Measurements from ENCODE around the gene GPR157. TPM values are rescaled to one million over a fixed set of nuclear protein-coding genes. Genes with fewer than 3 reads are reported as not detected.

The GPR157 gene
- total and polyA plus RNA-seq, 8 donors: 0.15 to 16.5 (median 4.5) TPM

- H3K4me3 ChIP-seq: no peak overlapping the region
- no peaks in the 10 kb centered on the region for H3K9me3 ChIP-seq
- H3K36me3 ChIP-seq: peaks cover 4 to 37% (median 31%) of the 10 kb centered on the region in 4 donors
- no peak overlapping the region for H3K27ac ChIP-seq
- 38 to 67% (median 42%) methylated on average over 9 to 18 of the region's 18 CpGs for WGBS, 5 donors
- intact Hi-C loops (cut with DNase I; ENCODE audit: low total_unique reads): no loop called here
- H3K27me3 ChIP-seq: no peaks in the 10 kb centered on the region
- peaks cover 0 to 18% (median 7%) of the 10 kb centered on the region in 4 donors for H3K4me1 ChIP-seq
- DNase-seq: peak; percentile 91 to 95
- TF ChIP-seq POLR2AphosphoS5 (IDR thresholded peaks at IDR 0.05): peak in 1 of 3 donors; percentile 41
- TF ChIP-seq EP300 (IDR thresholded peaks at IDR 0.05): no peak
- TF ChIP-seq CTCF (IDR thresholded peaks at IDR 0.05): peak in 5 of 7 experiments; percentile 49 to 94 (median 89)
- no peak for TF ChIP-seq POLR2A (IDR thresholded peaks at IDR 0.05)
These were observed 18.1 kb downstream of the GPR157 start for GRCh38 chr1:9110669-9111356.

GRCh38 chr1:9108056-9108665 lies 20.7 kb downstream of the GPR157 start:
- 89 to 95% (median 94%) methylated on average over 12 of the region's 12 CpGs for WGBS, 5 donors
- TF ChIP-seq CTCF (IDR thresholded peaks at IDR 0.05) (no peak), POLR2AphosphoS5 (IDR thresholded peaks at IDR 0.05) (no peak), POLR2A (IDR thresholded peaks at IDR 0.05) (no peak), EP300 (IDR thresholded peaks at IDR 0.05) (no peak)
- intact Hi-C loops (cut with DNase I; ENCODE audit: low total_unique reads): loop anchor here (5.0 kb wide), 1 partner anchor 89 kb away; no protein-coding TSS in a partner anchor
- H3K4me3 ChIP-seq: no peak overlapping the region
- no peak for DNase-seq
- H3K27me3 ChIP-seq: no peaks in the 10 kb centered on the region
- peaks cover 0 to 10% (median 7%) of the 10 kb centered on the region in 4 donors for H3K4me1 ChIP-seq
- H3K9me3 ChIP-seq: no peaks in the 10 kb centered on the region
- no peak overlapping the region for H3K27ac ChIP-seq
- H3K36me3 ChIP-seq: peaks cover 12 to 62% (median 55%) of the 10 kb centered on the region in 4 donors

- TF ChIP-seq CTCF (IDR thresholded peaks at IDR 0.05) (no peak), EP300 (IDR thresholded peaks at IDR 0.05) (no peak), POLR2AphosphoS5 (IDR thresholded peaks at IDR 0.05) (no peak), POLR2A (IDR thresholded peaks at IDR 0.05) (no peak)
- intact Hi-C loops (cut with DNase I; ENCODE audit: low total_unique reads): loop anchor here (5.0 kb wide), 1 partner anchor 90 kb away; no protein-coding TSS in a partner anchor
- no peaks in the 10 kb centered on the region for H3K27me3 ChIP-seq
- H3K36me3 ChIP-seq: peaks cover 15 to 71% (median 61%) of the 10 kb centered on the region in 4 donors
- H3K4me3 ChIP-seq: no peak overlapping the region
- no peak for DNase-seq
- 53 to 71% (median 67%) methylated on average over 4 of the region's 4 CpGs for whole genome bisulfite sequencing, 5 donors
- peaks cover 0 to 10% (median 7%) of the 10 kb centered on the region in 4 donors for H3K4me1 ChIP-seq
- H3K9me3 ChIP-seq: no peaks in the 10 kb centered on the region
- no peak overlapping the region for H3K27ac ChIP-seq
These were observed 21.8 kb downstream of the GPR157 start for GRCh38 chr1:9107136-9107535.

GRCh38 chr1:9106286-9106685 lies 22.6 kb downstream of the GPR157 start:
- TF ChIP-seq POLR2AphosphoS5 (IDR thresholded peaks at IDR 0.05) (no peak), CTCF (IDR thresholded peaks at IDR 0.05) (no peak), POLR2A (IDR thresholded peaks at IDR 0.05) (no peak), EP300 (IDR thresholded peaks at IDR 0.05) (no peak)
- H3K4me3 ChIP-seq: no peak overlapping the region
- DNase-seq: no peak
- WGBS, 5 donors: 92 to 95% (median 94%) methylated on average over 14 of the region's 14 CpGs
- no peaks in the 10 kb centered on the region for H3K9me3 ChIP-seq
- no peak overlapping the region for H3K27ac ChIP-seq
- peaks cover 0 to 10% (median 7%) of the 10 kb centered on the region in 4 donors for H3K4me1 ChIP-seq
- H3K36me3 ChIP-seq: peaks cover 16 to 70% (median 62%) of the 10 kb centered on the region in 4 donors
- no peaks in the 10 kb centered on the region for H3K27me3 ChIP-seq
- intact Hi-C loops (cut with DNase I; ENCODE audit: low total_unique reads): loop anchor here (5.0 kb wide), 1 partner anchor 91 kb away; no protein-coding TSS in a partner anchor
